GM12878 (cell line): ENCODE results near the gene MYO1H. TPM values are rescaled to one million over a fixed set of nuclear protein-coding genes. Genes with fewer than 3 reads are reported as not detected.
"Not testable (repeated sequence)": the region's sequence is repeated elsewhere in the genome, so short reads cannot be mapped to it uniquely, and the experiment has no call there.

Experiments used
- ATAC-seq: fragments of 200-7000 bp; cut with Tn5 transposase; 3 replicates; pipeline ENCODE4 v1.9.1; 2020; ENCODE audit warnings: mild to moderate bottlenecking, moderate library complexity
- BruUV-seq: library from RNA; stranded (reverse); fragments of 400-500 nt; replicated peaks from 2 replicates; lab custom pipeline; 2021; lab: Mats Ljungman, UMichigan
- CTCF ChIA-PET: fragments of 300-600 bp; sonication (Branson Sonifier 250); formaldehyde crosslinking; extraction: SDS; loops from one replicate; lab custom pipeline; 2021; ENCODE audit warnings: inconsistent platforms; lab: Yijun Ruan, JAX
- POLR2A ChIA-PET: fragments of 350-600 bp; formaldehyde crosslinking; extraction: SDS; loops from one replicate; lab custom pipeline; 2021; ENCODE audit warnings: inconsistent platforms; lab: Charles Lee
- RAD21 ChIA-PET: fragments of 300-600 bp; sonication (Branson Sonifier 250); formaldehyde crosslinking; loops from one replicate; lab custom pipeline; 2023; ENCODE audit warnings: antibody characterized with exemption; ENCODE audit not compliant: unreplicated experiment; lab: Charles Lee
- SMC1A ChIA-PET: fragments of 300-600 bp; sonication (Branson Sonifier 250); formaldehyde crosslinking; loops from one replicate; lab custom pipeline; 2023; ENCODE audit not compliant: unreplicated experiment, uncharacterized antibody; lab: Charles Lee
- DNase-seq: peaks from one replicate; pipeline ENCODE4 v3.0.0-alpha.2; 2011; ENCODE audit warnings: low read depth, low spot score
- FAIRE-seq: peaks from 3 replicates; lab custom pipeline; 2011; peaks lifted over from hg19 to GRCh38; lab: Jason Lieb, UNC
- H2AFZ ChIP-seq: 2 replicates; pipeline ENCODE4 v1.6.0; 2011; ENCODE audit warnings: low read depth, low read length, control low read depth; ENCODE audit not compliant: control insufficient read depth
- H3K27ac ChIP-seq: 2 replicates; pipeline ENCODE4 v1.5.1; 2011; ENCODE audit warnings: control low read depth; ENCODE audit not compliant: control insufficient read depth, insufficient read depth
- H3K27me3 ChIP-seq, 2 experiments: replicated peaks in 1 of 2; 2 replicates each; pipeline versions ENCODE4 v1.6.0 to v1.6.1; 2011; ENCODE audit warnings: low read length in 1 of 2; ENCODE audit not compliant: control insufficient read depth in 2 of 2, insufficient read depth in 2 of 2
- H3K36me3 ChIP-seq, 2 experiments: 2 replicates each; pipeline ENCODE4 v1.5.1; 2011; ENCODE audit warnings: low read length in 1 of 2; ENCODE audit not compliant: control insufficient read depth in 2 of 2, insufficient read depth in 2 of 2
- H3K4me1 ChIP-seq: 2 replicates; pipeline ENCODE4 v1.6.1; 2011; ENCODE audit warnings: mild to moderate bottlenecking, low read length, moderate library complexity, mixed read lengths; ENCODE audit not compliant: control insufficient read depth, insufficient read depth
- H3K4me2 ChIP-seq: 2 replicates; pipeline ENCODE4 v1.6.0; 2011; ENCODE audit warnings: control low read depth; ENCODE audit not compliant: control insufficient read depth, insufficient read depth
- H3K4me3 ChIP-seq: fragments of 200-600 bp; sonication (generic); 2 replicates; pipeline ENCODE4 v1.5.1; 2016
- H3K79me2 ChIP-seq: 2 replicates; pipeline ENCODE4 v1.6.0; 2011; ENCODE audit warnings: low read length; ENCODE audit not compliant: control insufficient read depth, insufficient read depth
- H3K9ac ChIP-seq: 2 replicates; pipeline ENCODE4 v1.8.0; 2011; ENCODE audit warnings: low read length, control low read depth, mixed read lengths; ENCODE audit not compliant: control insufficient read depth, insufficient read depth
- H3K9me3 ChIP-seq: replicated peaks from 3 replicates; pipeline ENCODE4 v1.5.1; 2011; ENCODE audit warnings: mild to moderate bottlenecking, low read length; ENCODE audit not compliant: control insufficient read depth, insufficient read depth
- H4K20me1 ChIP-seq: 2 replicates; pipeline ENCODE4 v1.6.0; 2011; ENCODE audit not compliant: control insufficient read depth, insufficient read depth
- BCL3 ChIP-seq: IDR thresholded peaks from 2 replicates; pipeline ENCODE4 v1.6.1; 2011; ENCODE audit warnings: borderline replicate concordance, low read depth, mild to moderate bottlenecking, moderate library complexity, low read length; ENCODE audit not compliant: insufficient read depth, poor library complexity, severe bottlenecking
- DPF2 ChIP-seq: fragments of 450-650 bp; IDR thresholded peaks from 2 replicates; pipeline ENCODE4 v1.6.1; 2017; ENCODE audit warnings: mild to moderate bottlenecking
- GATAD2B ChIP-seq: fragments of 450-650 bp; conservative IDR thresholded peaks from 2 replicates; pipeline ENCODE4 v1.6.1; 2017; ENCODE audit warnings: low read depth, mild to moderate bottlenecking, moderate library complexity
- NBN ChIP-seq: fragments of 450-650 bp; IDR thresholded peaks from 2 replicates; pipeline ENCODE4 v1.6.1; 2016
- SMC3 ChIP-seq: IDR thresholded peaks from 2 replicates; pipeline ENCODE4 v1.6.1; 2011; ENCODE audit warnings: low read length, improper control_type of control experiment, borderline replicate concordance
- SRF ChIP-seq, 2 experiments: IDR thresholded peaks; 2 replicates each; pipeline ENCODE4 v1.6.1; 2011; ENCODE audit warnings: low read depth in 2 of 2, low read length in 2 of 2, mild to moderate bottlenecking in 1 of 2, moderate library complexity in 1 of 2
- TCF12 ChIP-seq: IDR thresholded peaks from 2 replicates; pipeline ENCODE4 v1.6.1; 2011; ENCODE audit warnings: low read depth, mild to moderate bottlenecking, low read length
- ZBTB33 ChIP-seq: fragments of 450-650 bp; IDR thresholded peaks from 2 replicates; pipeline ENCODE4 v1.6.1; 2017; ENCODE audit warnings: mild to moderate bottlenecking
- ZBTB40 ChIP-seq: fragments of 450-650 bp; IDR thresholded peaks from 2 replicates; pipeline ENCODE4 v1.6.1; 2016; ENCODE audit warnings: mild to moderate bottlenecking, moderate library complexity, borderline replicate concordance
- WGBS: methylation state at CpG from one replicate; pipeline ENCODE4 v1.1.6; 2016; ENCODE audit warnings: low lambda C conversion rate; ENCODE audit not compliant: insufficient replicate concordance, insufficient coverage; ENCODE audit errors: missing lambda C conversion rate; 5-methylcytosine and 5-hydroxymethylcytosine counted together
- in situ Hi-C: fragments of 300-500 bp; cut with MboI; formaldehyde crosslinking; loops from 9 replicates; pipeline ENCODE4 v1.14.3; 2018; ENCODE audit warnings: mixed read lengths
- intact Hi-C: fragments of 100-400 bp; cut with micrococcal nuclease; formaldehyde crosslinking; loops from one replicate; pipeline ENCODE4 v1.14.2; 2022; ENCODE audit not compliant: unreplicated experiment
- polyA plus RNA-seq, 11 experiments: library from polyadenylated mRNA; depleted of rRNA in 4 of 11; unstranded in 6 of 11; stranded (reverse) in 5 of 11; fragments of >200 nt; fragmentation: Nextera tagmentation in 4 of 11; fragmentation: Illumina TruSeq in 1 of 11; extraction: Ambion mirVana in 4 of 11; extraction: Trizol in 1 of 11; gene quantifications; 1 replicate in 1 of 11; 2 replicates in 10 of 11; pipeline versions ENCODE4 v1.2.1 to v1.2.3, GENCODE V29; 2011 to 2016; ENCODE audit warnings: inconsistent platforms in 2 of 11, missing spikeins in 2 of 11, low read depth in 1 of 11
- total RNA-seq, 4 experiments: library from RNA; depleted of rRNA in 3 of 4; stranded (reverse); fragments of >200 nt in 3 of 4; fragmentation: Illumina TruSeq in 1 of 4; extraction: Trizol in 1 of 4; gene quantifications; 2 replicates each; pipeline versions ENCODE4 v1.2.1 to v1.2.3, GENCODE V29; 2013 to 2021

Gene MYO1H
- total and polyA plus RNA-seq, 10 of the 15 experiments (the other 5 are each of a cell fraction or from before 2014, with no cell fraction given): 0.05 TPM; not detected in 9

- TF ChIP-seq ZBTB40 (no peak), SRF (IDR thresholded peaks at IDR 0.05; ENCODE audit: low read depth in 2 of 2, low read length in 2 of 2) (no peak), GATAD2B (no peak), DPF2 (no peak), TCF12 (no peak), BCL3 (no peak), ZBTB33 (no peak), NBN (no peak), SMC3 (no peak)
Observed at GRCh38 chr12:109439181-109439580, 91.5 kb downstream of the MYO1H start (continued).

- POLR2A ChIA-PET, H3K9ac ChIP-seq, H3K9me3 ChIP-seq, intact Hi-C loops, RAD21 ChIA-PET, H2AFZ ChIP-seq, BruUV-seq, H3K4me3 ChIP-seq, H3K79me2 ChIP-seq, H3K27ac ChIP-seq, H3K4me1 ChIP-seq, H3K4me2 ChIP-seq, DNase-seq, ATAC-seq, in situ Hi-C loops, FAIRE-seq, H3K27me3 ChIP-seq, H4K20me1 ChIP-seq, H3K36me3 ChIP-seq, CTCF ChIA-PET: not testable (repeated sequence)
- SMC1A ChIA-PET: interaction anchor here (0.6 kb wide), 1 partner anchor 318 kb away, joined by 3 read pairs; no protein-coding TSS in a partner anchor
- 88% methylated on average over 11 of the region's 13 CpGs for WGBS
Observed at GRCh38 chr12:109439951-109440350, 92.3 kb downstream of the MYO1H start.
